GM15510 (cell line): Measurements from ENCODE around the gene STARD13.

Experiments used
- POLR2A ChIP-seq: IDR thresholded peaks from 3 replicates; pipeline ENCODE4 v1.6.1; 2011; ENCODE audit warnings: borderline replicate concordance; ENCODE audit not compliant: insufficient read length; ENCODE audit errors: extremely low read depth

The STARD13 gene

DNA sequence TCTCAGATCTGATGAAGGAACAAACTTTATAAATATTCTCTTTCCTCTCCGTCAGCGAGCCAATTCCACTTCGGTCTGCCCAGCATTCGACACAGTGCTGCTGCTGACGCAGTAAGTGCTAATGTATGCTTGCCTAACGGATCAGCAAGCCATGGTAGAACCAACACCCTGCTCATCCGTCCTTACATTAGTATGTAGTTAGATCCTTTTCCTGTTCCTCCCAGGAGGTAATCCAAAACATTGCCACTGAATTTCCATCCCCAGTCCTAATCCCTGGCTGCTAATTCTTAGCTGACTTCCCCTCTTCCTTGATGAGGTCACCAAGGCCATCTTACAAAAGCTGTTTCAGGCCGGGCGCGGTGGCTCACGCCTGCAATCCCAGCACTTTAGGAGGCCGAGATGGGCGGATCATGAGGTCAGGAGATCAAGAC lies 88.0 kb downstream of the STARD13 start:
- no peak for TF ChIP-seq POLR2A

DNA sequence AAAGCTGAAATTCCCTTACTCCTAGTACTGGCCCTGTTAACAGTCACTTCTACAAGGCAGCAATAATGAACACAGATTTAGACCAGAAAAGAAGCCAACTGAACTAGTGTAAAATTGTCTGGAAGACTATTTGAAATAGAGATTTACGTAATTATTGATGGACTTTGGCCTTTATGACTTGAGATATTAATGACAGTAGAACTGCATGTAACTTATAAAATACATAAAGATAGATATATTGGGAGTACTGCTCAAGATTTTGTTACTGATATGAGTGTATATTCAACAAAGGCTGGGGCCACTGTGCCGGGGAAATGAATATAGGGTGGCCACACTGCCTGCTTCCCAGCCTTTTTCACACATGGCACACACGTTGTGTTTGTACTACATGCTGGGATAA lies 88.8 kb downstream of the STARD13 start:
- no peak for TF ChIP-seq POLR2A

DNA sequence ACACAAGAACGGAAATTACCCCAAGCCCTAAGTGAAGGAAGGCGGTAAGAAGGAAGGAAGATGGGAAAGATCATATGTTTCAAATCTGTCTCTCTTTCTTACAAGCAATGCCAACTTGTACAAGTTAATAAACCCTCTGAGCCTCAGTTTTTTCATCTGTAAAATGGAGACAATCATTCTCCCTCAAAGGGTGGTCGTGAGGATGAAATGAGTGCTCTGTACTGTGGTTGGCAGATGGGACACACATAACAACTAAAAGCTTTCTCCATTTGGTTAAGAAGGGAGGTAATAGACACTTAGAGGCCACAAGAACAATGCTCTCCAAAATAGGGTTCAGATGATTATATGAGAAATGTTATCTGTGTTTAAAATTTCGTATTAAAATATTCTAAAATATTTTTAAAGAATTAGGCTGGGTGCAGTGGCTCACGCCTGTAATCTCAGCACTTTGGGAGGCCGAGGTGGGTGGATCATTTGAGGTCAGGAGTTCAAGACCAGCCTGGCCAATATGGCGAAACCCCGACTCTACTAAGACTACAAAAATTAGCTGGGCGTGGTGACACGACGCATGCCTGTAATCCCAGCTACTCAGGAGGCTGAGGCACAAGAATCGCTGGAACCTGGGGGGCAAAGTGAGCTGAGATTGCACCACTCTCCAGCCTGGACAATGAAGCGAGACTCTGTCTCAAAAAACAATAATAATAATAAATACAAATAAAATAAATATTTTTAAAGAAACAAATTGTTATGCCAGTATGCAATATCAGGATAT lies 89.7 kb downstream of the STARD13 start:
- no peak for TF ChIP-seq POLR2A

DNA sequence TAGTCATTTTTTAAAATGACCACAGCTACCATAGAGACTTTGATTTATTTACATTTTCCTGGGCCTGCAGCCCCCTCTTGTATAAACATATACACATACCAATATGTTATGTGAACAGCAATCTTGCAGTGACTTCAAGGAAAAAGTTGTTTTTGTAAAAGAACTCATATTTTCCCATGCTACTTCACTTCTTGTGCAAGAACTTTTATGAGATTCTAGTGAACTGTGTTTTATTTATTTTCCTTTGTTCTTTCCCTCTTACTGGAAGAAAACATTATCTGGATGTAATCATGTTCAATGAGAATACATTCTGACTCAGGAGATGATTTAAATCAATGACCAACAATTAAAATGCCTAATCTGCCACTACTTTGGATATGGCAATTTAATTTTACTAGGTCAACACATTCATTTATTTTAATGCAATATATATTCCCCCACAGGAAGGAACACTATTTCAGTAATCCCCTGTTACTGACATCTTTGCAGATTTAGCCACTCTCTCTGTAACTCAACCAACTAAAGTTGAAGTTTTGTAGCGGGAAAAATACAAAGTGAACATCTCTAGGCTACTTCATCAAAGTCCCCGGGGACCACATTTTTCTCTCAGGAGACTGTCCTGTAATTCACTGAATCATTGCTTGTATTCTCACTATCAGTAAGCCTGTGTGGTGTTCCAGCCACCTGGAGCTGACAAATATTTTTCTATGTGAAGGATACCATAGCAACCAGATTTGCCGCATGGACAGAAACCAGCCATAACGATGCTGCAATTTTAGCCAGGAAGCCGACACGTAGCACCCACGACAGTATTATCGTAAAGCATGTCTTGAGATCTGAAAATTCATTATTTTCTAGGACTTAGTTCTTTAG lies 90.5 kb downstream of the STARD13 start:
- TF ChIP-seq POLR2A = no peak

DNA sequence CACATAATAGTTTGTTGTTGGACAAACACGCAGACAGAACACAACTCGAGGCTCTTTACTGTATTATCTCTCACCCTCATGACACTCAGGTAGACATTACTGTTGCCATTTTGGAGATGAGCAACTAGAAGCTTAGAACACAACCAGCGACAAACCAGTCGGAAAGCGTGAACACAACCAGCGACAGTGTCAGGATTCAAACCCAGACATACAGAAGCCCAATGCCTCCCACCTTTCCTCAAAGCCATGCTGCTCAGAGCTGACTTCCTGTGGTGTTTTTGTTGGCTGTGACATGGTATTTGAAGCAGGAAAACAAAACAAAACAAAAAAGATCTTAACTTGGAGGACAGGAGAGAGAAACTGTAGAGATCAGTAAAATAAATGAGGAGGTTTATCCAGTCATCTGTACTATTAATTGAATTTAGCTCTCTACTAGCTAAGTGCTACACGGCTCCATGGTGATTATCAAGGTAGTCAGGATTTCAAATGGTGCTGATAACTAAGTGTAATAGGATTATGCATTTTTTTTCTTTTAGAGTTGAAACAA lies 92.1 kb downstream of the STARD13 start:
- no peak for TF ChIP-seq POLR2A

DNA sequence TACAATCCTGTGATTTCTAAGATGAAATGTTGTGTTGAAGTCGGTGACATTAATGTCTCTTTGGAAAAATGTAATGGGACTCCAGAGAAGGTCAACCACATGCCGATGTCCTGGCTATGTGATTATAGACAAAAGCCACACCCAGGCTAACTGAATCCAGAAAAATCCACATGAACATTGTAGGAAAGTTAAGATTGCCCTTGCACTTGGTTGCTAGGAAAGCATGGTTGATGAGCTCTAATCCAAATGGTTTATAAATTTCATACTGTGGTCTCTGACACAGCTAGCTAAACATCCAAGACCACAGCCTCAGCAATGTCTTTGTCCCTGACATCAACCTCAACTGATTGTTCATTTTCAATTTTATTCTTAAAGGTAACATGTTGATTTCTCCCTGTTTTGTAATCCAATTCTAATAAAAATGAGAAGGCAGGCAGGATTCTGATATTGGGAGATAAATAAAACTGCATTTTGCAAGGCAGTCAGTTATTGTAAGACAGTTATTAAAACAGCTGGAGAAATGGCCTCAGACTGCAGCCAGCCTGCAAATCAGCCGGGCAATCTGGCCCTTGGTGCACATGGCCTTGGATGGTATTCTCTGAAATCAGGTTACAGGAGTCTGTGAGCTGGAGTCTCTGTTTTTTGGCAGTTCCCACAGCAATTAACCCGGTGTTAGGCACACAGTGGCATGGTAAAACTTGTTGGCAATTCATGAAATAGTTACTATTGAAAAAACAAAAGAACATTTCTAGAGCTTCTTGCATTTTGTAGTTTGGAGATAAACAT lies 93.9 kb downstream of the STARD13 start:
- TF ChIP-seq POLR2A = no peak

DNA sequence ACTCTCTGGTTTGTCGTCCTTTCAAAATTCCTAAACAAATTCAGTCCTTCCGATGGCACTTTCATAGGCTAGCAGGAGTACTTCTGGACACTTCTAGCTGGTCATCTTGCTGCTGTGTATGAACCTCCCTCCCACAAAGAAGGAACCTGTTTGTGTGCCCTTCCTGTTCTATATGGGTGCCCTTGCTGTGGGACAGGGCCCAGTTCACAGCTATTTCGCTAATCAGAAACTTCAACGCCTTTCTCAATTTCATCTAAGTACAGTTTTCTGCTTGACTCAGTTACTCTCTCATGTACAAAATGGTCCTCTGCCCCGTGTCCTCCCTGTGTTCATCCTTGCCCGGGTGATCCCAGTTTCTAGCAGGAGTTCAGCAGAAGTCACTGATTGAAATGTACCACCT lies 96.1 kb downstream of the STARD13 start:
- no peak for TF ChIP-seq POLR2A

DNA sequence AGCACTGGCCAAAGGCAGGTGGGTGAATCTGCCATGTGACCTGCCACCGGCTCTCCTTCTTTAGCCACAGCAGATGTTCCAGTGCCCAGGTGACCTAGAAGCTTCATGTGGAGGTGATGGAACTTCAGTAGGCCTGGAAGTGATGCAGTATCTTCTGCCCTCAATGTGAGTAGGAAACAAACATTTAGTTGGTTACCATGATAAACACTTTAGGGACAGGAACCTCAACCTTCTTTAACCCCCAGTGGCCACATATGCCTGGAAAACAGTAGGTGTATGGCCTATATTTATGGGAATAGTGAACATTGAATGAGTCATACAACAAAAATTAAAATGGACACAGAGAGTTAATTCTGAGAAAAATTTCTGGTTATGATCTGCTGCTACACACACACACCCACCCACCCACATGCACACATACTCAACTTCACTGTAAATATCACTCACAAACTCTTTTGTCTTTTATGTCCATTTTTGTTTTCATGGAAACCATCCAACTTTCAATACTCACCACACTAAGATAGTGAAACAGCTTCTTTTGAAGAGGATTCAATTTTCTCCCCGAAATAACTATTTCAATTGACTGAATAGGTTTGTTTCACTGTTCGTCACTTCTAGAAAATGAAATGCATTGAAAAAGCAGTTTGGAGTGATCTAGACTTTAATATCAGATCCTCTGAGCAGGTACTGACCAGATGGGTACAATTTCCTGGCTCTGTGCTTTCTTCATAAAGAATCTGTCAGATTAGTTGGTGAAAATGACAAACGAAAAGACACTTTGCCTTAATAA lies 97.3 kb downstream of the STARD13 start:
- TF ChIP-seq POLR2A = no peak

DNA sequence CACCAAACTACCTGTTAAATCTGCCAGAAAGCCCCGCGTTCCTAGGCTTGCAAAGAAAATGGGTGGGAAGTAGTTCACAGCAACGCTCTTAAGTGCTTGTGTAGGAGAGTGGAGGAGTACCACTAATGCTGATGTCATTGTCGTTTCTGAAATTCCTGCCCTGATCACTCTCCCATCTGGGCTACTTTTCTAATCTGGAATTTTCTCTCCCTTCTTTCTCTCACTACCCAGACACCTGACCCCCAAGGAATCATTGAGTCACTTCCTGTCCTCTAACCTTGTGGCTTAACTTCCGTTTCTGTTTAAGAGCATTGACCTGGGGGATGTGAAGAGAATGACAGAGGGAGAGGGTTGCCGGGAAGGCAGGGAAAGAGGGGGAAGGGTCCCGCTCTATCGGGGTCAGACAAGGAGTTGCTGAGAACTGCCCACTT lies 98.7 kb downstream of the STARD13 start:
- TF ChIP-seq POLR2A = no peak

DNA sequence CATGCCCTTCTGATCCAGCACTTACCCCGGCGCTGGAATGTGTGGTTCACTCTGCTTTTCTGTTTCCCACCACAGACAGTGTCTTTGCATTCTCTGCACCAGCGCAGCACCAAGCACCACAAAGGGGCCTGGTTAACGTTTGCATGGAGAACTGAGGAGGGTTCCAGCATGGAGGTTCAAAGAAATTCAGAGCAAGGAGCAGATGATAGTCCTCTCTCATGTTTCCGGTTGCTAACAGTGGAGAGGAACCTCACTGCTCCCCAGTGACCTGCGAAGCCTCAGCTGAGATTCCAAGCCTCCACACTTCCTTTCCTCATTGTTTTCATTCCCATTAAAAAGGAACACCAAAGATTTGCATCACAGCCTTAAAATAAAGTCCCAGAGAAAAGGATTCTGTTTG lies 99.7 kb downstream of the STARD13 start:
- TF ChIP-seq POLR2A = no peak

DNA sequence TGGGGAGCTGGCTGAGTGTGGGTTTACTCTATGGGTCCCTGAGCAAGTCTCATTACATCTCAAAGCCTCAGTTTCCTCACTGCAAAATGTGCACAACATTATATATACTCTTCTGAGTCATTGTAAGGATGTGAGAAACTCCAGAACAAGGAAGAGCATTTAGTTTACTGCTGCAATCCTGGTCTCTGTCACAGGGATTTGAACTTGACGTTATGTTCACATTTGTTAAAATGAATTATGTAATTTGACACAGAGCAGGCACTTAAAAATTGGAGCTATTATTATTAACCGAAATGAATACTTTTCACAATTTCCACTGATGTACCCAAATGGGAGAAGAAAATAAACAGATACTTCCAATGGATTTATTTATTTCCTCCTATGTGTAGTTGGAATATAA lies 101.0 kb downstream of the STARD13 start:
- no peak for TF ChIP-seq POLR2A

DNA sequence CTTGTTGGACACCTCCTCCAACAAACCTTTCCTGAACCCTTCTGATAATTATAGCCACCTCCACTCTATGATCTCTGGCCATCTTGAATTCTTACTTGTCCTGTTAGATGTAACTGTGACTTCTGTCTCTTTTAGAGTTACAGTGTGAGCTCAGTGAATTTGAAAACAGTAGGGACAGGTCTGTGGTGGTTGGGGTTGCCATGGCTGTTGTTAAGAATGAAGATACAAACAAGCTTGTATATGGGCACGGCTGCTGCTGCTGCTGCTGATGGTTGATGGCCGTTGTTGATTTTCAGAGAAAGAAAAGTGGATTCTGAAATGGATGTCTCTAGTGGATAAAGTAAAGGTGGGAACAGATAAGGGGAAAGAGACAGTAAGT lies 101.5 kb downstream of the STARD13 start:
- TF ChIP-seq POLR2A = no peak

DNA sequence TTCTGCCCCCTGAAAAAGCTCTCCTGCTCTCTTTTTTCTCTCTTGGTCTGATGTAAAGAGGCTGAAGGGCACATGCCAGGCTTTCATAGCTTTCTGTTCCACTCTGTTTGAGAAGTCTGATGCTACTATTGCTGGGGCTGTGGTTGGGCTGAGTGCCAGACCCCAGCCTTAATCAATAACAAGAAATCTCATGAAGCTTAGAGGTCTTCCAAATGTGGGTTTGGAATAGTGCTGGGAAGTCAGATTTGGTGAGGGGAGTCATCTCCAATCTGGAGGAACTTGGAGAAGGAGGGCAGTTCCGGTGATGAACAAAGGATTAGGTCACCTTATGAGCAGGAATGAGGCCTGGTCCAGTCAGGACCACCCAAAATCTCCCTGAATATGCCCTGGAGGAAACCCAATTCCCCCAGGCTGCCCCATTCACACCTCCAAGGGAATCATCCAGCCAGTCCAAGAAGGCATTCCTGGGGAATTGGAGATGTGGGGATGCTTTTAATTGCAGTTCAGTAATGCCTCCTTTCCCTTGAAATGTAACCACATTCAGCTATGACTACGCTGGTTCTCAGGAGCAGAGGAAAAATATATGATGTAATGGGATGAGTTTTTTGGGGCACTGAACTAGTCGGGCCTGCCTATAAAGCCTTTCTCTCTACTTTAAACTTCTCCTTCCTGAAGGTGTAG lies 102.0 kb downstream of the STARD13 start:
- no peak for TF ChIP-seq POLR2A
